ENCODE results near the gene CTNNBIP1.
"Not testable (repeated sequence)": the region's sequence is repeated elsewhere in the genome, so short reads cannot be mapped to it uniquely, and the experiment has no call there.

The CTNNBIP1 gene

GRCh38 chr1:9817734-9818133, 92.3 kb downstream of the CTNNBIP1 start:
- peaks cover 18% of the 10 kb centered on the region for H3K36me3 Mint-ChIP-seq (ENCODE audit: low read depth)
- H3K4me1 Mint-ChIP-seq (ENCODE audit: low read depth) = peaks cover 17% of the 10 kb centered on the region
- peaks cover 2% of the 10 kb centered on the region for H3K27me3 Mint-ChIP-seq (ENCODE audit: low read depth)
- no peaks in the 10 kb centered on the region for H3K9me3 Mint-ChIP-seq
- no peak for DNase-seq (ENCODE audit: low spot score)
- no peak overlapping the region for H3K27ac Mint-ChIP-seq
- H3K4me3 Mint-ChIP-seq = no peak overlapping the region

- no peak for DNase-seq (ENCODE audit: low spot score)
- Mint-ChIP-seq H3K27ac (no peak overlapping the region), H3K27me3 (ENCODE audit: low read depth) (peaks cover 2% of the 10 kb centered on the region), H3K4me3 (no peak overlapping the region), H3K4me1 (ENCODE audit: low read depth) (peaks cover 7% of the 10 kb centered on the region), H3K9me3 (no peaks in the 10 kb centered on the region), H3K36me3 (ENCODE audit: low read depth) (peaks cover 13% of the 10 kb centered on the region)
Observed at GRCh38 chr1:9816199-9816598, 93.9 kb downstream of the CTNNBIP1 start.

- Mint-ChIP-seq H3K4me1 (ENCODE audit: low read depth) (peaks cover 5% of the 10 kb centered on the region), H3K36me3 (ENCODE audit: low read depth) (peaks cover 11% of the 10 kb centered on the region), H3K9me3 (no peaks in the 10 kb centered on the region), H3K27ac (no peak overlapping the region), H3K4me3 (no peak overlapping the region), H3K27me3 (ENCODE audit: low read depth) (no peaks in the 10 kb centered on the region)
- no peak for DNase-seq (ENCODE audit: low spot score)
Observed at GRCh38 chr1:9815150-9815549, 94.9 kb downstream of the CTNNBIP1 start.

GRCh38 chr1:9814619-9815018, 95.5 kb downstream of the CTNNBIP1 start:
- Mint-ChIP-seq H3K36me3 (ENCODE audit: low read depth) (peaks cover 6% of the 10 kb centered on the region), H3K27ac (no peak overlapping the region), H3K9me3 (no peaks in the 10 kb centered on the region), H3K4me1 (ENCODE audit: low read depth) (peaks cover 5% of the 10 kb centered on the region), H3K27me3 (ENCODE audit: low read depth) (no peaks in the 10 kb centered on the region), H3K4me3 (no peak overlapping the region)
- DNase-seq (ENCODE audit: low spot score) = no peak

DNA sequence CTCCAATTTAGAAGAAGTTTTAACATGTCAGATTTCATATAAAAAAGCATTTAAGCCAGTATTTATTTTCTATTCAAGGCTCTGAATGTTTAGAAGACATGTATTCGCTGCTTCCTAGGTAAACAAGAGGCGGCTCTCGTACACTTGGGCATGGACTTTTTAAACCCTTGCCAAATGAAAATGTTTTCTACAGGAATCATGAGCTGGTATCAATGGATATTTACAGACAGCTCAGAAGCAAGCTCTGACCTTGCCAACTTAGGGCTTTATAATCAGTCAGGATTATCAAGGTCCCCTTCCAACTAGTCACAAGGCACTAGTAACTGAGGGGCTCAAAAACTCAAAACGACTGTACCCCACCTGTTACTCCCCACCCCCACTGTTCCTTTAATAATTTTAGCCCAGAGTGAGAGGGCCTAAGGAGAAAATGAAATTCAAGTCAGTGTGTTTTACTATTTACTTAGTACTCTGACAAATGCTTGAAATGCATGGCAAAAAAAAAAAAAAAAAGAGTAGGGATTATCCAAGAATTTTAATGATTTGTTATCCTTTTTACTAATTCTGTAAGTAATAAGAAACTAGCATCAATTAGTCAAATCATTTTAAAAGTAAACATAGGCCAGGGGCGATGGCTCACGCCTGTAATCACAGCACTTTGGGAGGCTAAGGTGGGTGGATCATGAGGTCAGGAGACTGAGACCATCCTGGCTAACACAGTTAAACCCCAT, 98.7 kb downstream of the CTNNBIP1 start:
- peaks cover 8% of the 10 kb centered on the region for H3K4me1 Mint-ChIP-seq (ENCODE audit: low read depth)

DNA sequence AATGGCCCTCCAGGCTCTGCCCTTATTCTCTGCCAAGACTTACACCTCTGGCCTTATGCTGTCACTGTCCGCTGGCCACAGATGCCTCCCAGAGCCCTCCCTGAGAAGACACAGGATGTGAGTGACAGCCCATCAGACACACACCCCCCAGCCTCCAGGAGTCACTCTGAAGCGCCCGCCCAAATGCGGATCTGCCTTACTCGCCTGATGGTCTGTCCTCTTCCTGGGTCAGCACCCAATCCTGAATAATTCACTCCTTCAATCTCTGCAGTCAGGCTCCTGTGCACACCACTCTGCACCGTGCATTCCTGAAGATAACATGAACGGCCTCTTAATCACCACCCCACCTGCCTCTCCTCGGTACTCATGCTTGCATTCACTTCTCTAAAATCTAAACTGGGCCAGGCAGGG, 101.0 kb downstream of the CTNNBIP1 start:
- Mint-ChIP-seq H3K9me3 (no peaks in the 10 kb centered on the region), H3K4me1 (ENCODE audit: low read depth) (peaks cover 10% of the 10 kb centered on the region), H3K27me3 (ENCODE audit: low read depth) (no peaks in the 10 kb centered on the region), H3K27ac (no peak overlapping the region), H3K36me3 (ENCODE audit: low read depth) (peaks cover 14% of the 10 kb centered on the region), H3K4me3 (no peak overlapping the region)
- no peak for DNase-seq (ENCODE audit: low spot score)

More for the DNA sequence above, 98.7 kb downstream of the CTNNBIP1 start:
- Mint-ChIP-seq H3K27me3 (ENCODE audit: low read depth) (no peaks in the 10 kb centered on the region), H3K9me3 (no peaks in the 10 kb centered on the region), H3K36me3 (ENCODE audit: low read depth) (peaks cover 14% of the 10 kb centered on the region), H3K4me3 (no peak overlapping the region), H3K27ac (no peak overlapping the region)
- DNase-seq (ENCODE audit: low spot score) = no peak

- Mint-ChIP-seq H3K27ac (no peak overlapping the region), H3K4me1 (ENCODE audit: low read depth) (peaks cover 10% of the 10 kb centered on the region), H3K36me3 (ENCODE audit: low read depth) (peaks cover 14% of the 10 kb centered on the region), H3K4me3 (no peak overlapping the region), H3K27me3 (ENCODE audit: low read depth) (no peaks in the 10 kb centered on the region), H3K9me3 (no peaks in the 10 kb centered on the region)
- DNase-seq (ENCODE audit: low spot score) = no peak
Observed at GRCh38 chr1:9808459-9808858, 101.6 kb downstream of the CTNNBIP1 start.

GRCh38 chr1:9807541-9807940, 102.5 kb downstream of the CTNNBIP1 start:
- no peak for DNase-seq (ENCODE audit: low spot score)
- H3K9me3 Mint-ChIP-seq = no peaks in the 10 kb centered on the region
- H3K36me3 Mint-ChIP-seq (ENCODE audit: low read depth) = peaks cover 14% of the 10 kb centered on the region
- no peak overlapping the region for H3K27ac Mint-ChIP-seq
- no peaks in the 10 kb centered on the region for H3K27me3 Mint-ChIP-seq (ENCODE audit: low read depth)
- H3K4me1 Mint-ChIP-seq (ENCODE audit: low read depth) = peaks cover 10% of the 10 kb centered on the region
- H3K4me3 Mint-ChIP-seq = no peak overlapping the region

DNA sequence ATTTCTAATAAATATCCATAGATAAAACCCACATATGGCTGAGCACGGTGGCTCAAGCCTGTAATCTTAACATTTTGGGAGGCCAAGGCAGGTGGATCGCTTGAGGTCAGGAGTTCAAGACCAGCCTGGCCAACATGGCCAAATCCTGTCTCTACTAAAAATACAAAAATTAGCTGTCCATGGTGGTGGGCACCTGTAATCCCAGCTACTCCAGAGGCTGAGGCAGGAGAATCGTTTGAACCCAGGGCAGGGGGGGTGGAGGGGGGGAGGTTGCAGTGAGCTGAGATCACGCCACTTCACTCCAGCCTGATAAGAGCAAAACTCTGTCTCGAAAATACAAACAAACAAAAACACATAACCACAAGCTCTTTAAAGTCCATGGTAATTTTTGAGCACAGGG, 104.1 kb downstream of the CTNNBIP1 start:
- H3K27ac Mint-ChIP-seq; H3K27me3 Mint-ChIP-seq (ENCODE audit: low read depth); H3K9me3 Mint-ChIP-seq; H3K4me3 Mint-ChIP-seq; DNase-seq (ENCODE audit: low spot score): not testable (repeated sequence)
- H3K4me1 Mint-ChIP-seq (ENCODE audit: low read depth) = peaks cover 19% of the 10 kb centered on the region
- H3K36me3 Mint-ChIP-seq (ENCODE audit: low read depth) = peaks cover 22% of the 10 kb centered on the region

DNA sequence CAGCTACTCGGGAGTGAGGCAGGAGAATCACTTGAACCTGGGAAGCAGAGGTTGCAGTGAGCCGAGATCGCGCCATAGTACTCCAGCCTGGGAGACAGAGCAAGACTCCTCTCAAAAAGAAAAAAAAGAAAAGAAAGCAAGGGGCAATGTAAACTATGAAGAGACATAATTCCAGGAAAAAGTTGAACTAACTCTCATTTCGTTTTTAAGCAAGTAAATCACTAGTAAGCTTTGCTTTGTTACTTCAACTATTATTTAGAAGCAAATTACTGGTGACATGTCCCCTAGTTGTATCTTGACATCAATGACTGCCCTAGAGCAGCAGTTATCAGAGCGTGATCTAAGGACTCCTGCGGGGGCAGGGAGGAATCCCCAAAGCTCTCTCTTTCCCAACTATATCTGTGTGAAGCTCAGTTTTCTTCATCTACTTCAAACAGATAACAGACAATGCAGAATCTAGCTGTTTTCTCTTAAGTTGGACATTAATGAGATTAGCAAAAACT, 105.0 kb downstream of the CTNNBIP1 start:
- H3K4me3 Mint-ChIP-seq = no peak overlapping the region
- peaks cover 22% of the 10 kb centered on the region for H3K4me1 Mint-ChIP-seq (ENCODE audit: low read depth)
- H3K27me3 Mint-ChIP-seq (ENCODE audit: low read depth) = no peaks in the 10 kb centered on the region
- H3K36me3 Mint-ChIP-seq (ENCODE audit: low read depth) = peaks cover 22% of the 10 kb centered on the region
- DNase-seq (ENCODE audit: low spot score) = no peak
- no peak overlapping the region for H3K27ac Mint-ChIP-seq
- no peaks in the 10 kb centered on the region for H3K9me3 Mint-ChIP-seq

- H3K27me3 Mint-ChIP-seq (ENCODE audit: low read depth); H3K27ac Mint-ChIP-seq; H3K9me3 Mint-ChIP-seq; DNase-seq (ENCODE audit: low spot score); H3K4me3 Mint-ChIP-seq: not testable (repeated sequence)
- H3K4me1 Mint-ChIP-seq (ENCODE audit: low read depth) = peaks cover 34% of the 10 kb centered on the region
- peaks cover 27% of the 10 kb centered on the region for H3K36me3 Mint-ChIP-seq (ENCODE audit: low read depth)
Observed at GRCh38 chr1:9803003-9803918, 106.8 kb downstream of the CTNNBIP1 start.

GRCh38 chr1:9801909-9802308, 108.2 kb downstream of the CTNNBIP1 start:
- H3K27ac Mint-ChIP-seq = peak overlapping the region; percentile 6
- no peak for DNase-seq (ENCODE audit: low spot score)
- H3K4me3 Mint-ChIP-seq = no peak overlapping the region
- H3K9me3 Mint-ChIP-seq = no peaks in the 10 kb centered on the region
- H3K36me3 Mint-ChIP-seq (ENCODE audit: low read depth) = peaks cover 30% of the 10 kb centered on the region
- peaks cover 10% of the 10 kb centered on the region for H3K27me3 Mint-ChIP-seq (ENCODE audit: low read depth)
- H3K4me1 Mint-ChIP-seq (ENCODE audit: low read depth) = peaks cover 40% of the 10 kb centered on the region

Measured in T-helper 2 cell treated with Interferon-gamma antibody and Interleukin-4, amounts not matched to agents 5 μg/mL and 100 μg/mL, for 36 hours (primary cell).